NCI-H526 treated with DMSO at 0.1 percent for 48 hours (cell line): Measurements from ENCODE around the gene TIFAB.

Source experiments
- DNase-seq: peaks from one replicate; lab custom pipeline; 2025; lab: John Stamatoyannopoulos, UW

The TIFAB gene

GRCh38 chr5:135458356-135458755 lies 6.2 kb upstream of the TIFAB start:
- DNase-seq = no peak

- peak; percentile 0 for DNase-seq
These were observed 5.4 kb upstream of the TIFAB start for GRCh38 chr5:135457424-135458071.

- no peak for DNase-seq
These were observed 4.3 kb upstream of the TIFAB start for GRCh38 chr5:135456238-135457099.

GRCh38 chr5:135455876-135456237 lies 3.7 kb upstream of the TIFAB start:
- no peak for DNase-seq

GRCh38 chr5:135454946-135455345 lies 2.8 kb upstream of the TIFAB start:
- no peak for DNase-seq

- no peak for DNase-seq
These were observed 1.5 kb upstream of the TIFAB start for GRCh38 chr5:135453613-135454012.

GRCh38 chr5:135451581-135452320 lies 400 bp downstream of the TIFAB start:
- no peak for DNase-seq

- no peak for DNase-seq
These were observed 1.2 kb downstream of the TIFAB start for GRCh38 chr5:135450952-135451351.

- DNase-seq = no peak
These were observed 1.8 kb downstream of the TIFAB start for GRCh38 chr5:135450336-135450735.

- DNase-seq = no peak
These were observed 2.5 kb downstream of the TIFAB start for GRCh38 chr5:135449644-135450043.

GRCh38 chr5:135448791-135449507 lies 3.2 kb downstream of the TIFAB start:
- no peak for DNase-seq

- no peak for DNase-seq
These were observed 3.9 kb downstream of the TIFAB start for GRCh38 chr5:135448071-135448739.

- DNase-seq = no peak
These were observed 4.7 kb downstream of the TIFAB start, which contains the start of gene DCANP1 for GRCh38 chr5:135447298-135447929. DCANP1 (minus strand) TSS chr5:135447348; CDS start chr5:135447108, 240 bp downstream.

GRCh38 chr5:135446615-135447014 lies 5.5 kb downstream of the TIFAB start:
- no peak for DNase-seq

- no peak for DNase-seq
These were observed 5.9 kb downstream of the TIFAB start for GRCh38 chr5:135446206-135446605.

- no peak for DNase-seq
These were observed 6.7 kb downstream of the TIFAB start for GRCh38 chr5:135445306-135445985.

- no peak for DNase-seq
These were observed 7.3 kb downstream of the TIFAB start for GRCh38 chr5:135444881-135445280.

- no peak for DNase-seq
These were observed 7.8 kb downstream of the TIFAB start for GRCh38 chr5:135444360-135444759.

GRCh38 chr5:135443161-135443960 lies 8.8 kb downstream of the TIFAB start:
- DNase-seq = no peak
